GM12872 (cell line): ENCODE measurements around the gene MOB4.

ENCODE experiments used
- CTCF ChIP-seq: IDR thresholded peaks from 3 replicates; pipeline ENCODE4 v1.5.1; 2011; ENCODE audit warnings: low read depth, mild to moderate bottlenecking, low read length, moderate library complexity; ENCODE audit not compliant: insufficient read depth

The MOB4 gene

GRCh38 chr2:197555467-197555866 is 39.6 kb downstream of the MOB4 start:
- TF ChIP-seq CTCF = no peak

GRCh38 chr2:197556456-197556855 is 40.6 kb downstream of the MOB4 start:
- TF ChIP-seq CTCF = no peak

GRCh38 chr2:197558393-197558792 is 42.5 kb downstream of the MOB4 start:
- TF ChIP-seq CTCF = no peak

GRCh38 chr2:197559681-197560080 is 43.8 kb downstream of the MOB4 start:
- no peak for TF ChIP-seq CTCF

GRCh38 chr2:197560146-197560665 is 44.3 kb downstream of the MOB4 start:
- no peak for TF ChIP-seq CTCF

GRCh38 chr2:197571627-197572271 is 55.9 kb downstream of the MOB4 start:
- no peak for TF ChIP-seq CTCF

GRCh38 chr2:197573608-197574007 is 57.7 kb downstream of the MOB4 start:
- no peak for TF ChIP-seq CTCF
